ENCODE results near the gene PET100.

- TF ChIP-seq CTCF (IDR thresholded peaks at IDR 0.05) (no peak), POLR2A (IDR thresholded peaks at IDR 0.05) (no peak)
Measured at GRCh38 chr19:7677669-7678311, 48.2 kb downstream of the PET100 start.
